KMS-11 (cell line): Measurements from ENCODE around the gene GPR32.

Experiments used
- H2AFZ ChIP-seq: fragments of 200-600 bp; sonication (generic); 2 replicates; pipeline ENCODE4 v1.6.1; 2016; ENCODE audit warnings: antibody characterized with exemption, mixed run types, low read depth
- H3K27ac ChIP-seq: fragments of 200-600 bp; sonication (generic); 2 replicates; pipeline ENCODE4 v1.6.1; 2016; ENCODE audit warnings: mild to moderate bottlenecking, mixed run types
- H3K27me3 ChIP-seq: fragments of 200-600 bp; sonication (generic); 2 replicates; pipeline ENCODE4 v1.6.1; 2017; ENCODE audit warnings: mild to moderate bottlenecking, low read depth, mixed run types, moderate library complexity; ENCODE audit not compliant: insufficient read depth
- H3K36me3 ChIP-seq: fragments of 200-600 bp; sonication (generic); 2 replicates; pipeline ENCODE4 v1.6.1; 2017; ENCODE audit warnings: mild to moderate bottlenecking, mixed run types; ENCODE audit not compliant: insufficient read depth
- H3K4me1 ChIP-seq: fragments of 200-600 bp; sonication (generic); 2 replicates; pipeline ENCODE4 v1.6.1; 2016; ENCODE audit warnings: mild to moderate bottlenecking, low read depth, mixed run types; ENCODE audit not compliant: poor library complexity, severe bottlenecking
- H3K4me2 ChIP-seq: fragments of 200-600 bp; sonication (generic); 2 replicates; pipeline ENCODE4 v1.7.0; 2016; ENCODE audit warnings: mild to moderate bottlenecking, mixed run types
- H3K4me3 ChIP-seq: fragments of 200-600 bp; sonication (generic); IDR thresholded peaks from 2 replicates; pipeline ENCODE4 v1.6.1; 2017; ENCODE audit warnings: low read depth, low read length, mixed read lengths; ENCODE audit not compliant: insufficient read depth
- H3K79me2 ChIP-seq: fragments of 200-600 bp; sonication (generic); 2 replicates; pipeline ENCODE4 v1.6.1; 2016; ENCODE audit warnings: low read depth, mixed run types; ENCODE audit not compliant: insufficient read depth
- H3K9ac ChIP-seq: fragments of 200-600 bp; sonication (generic); 2 replicates; pipeline ENCODE4 v1.6.1; 2016; ENCODE audit warnings: mild to moderate bottlenecking, mixed run types
- H4K20me1 ChIP-seq: fragments of 200-600 bp; sonication (generic); 2 replicates; pipeline ENCODE4 v1.6.1; 2016; ENCODE audit warnings: mild to moderate bottlenecking, mixed run types; ENCODE audit not compliant: insufficient read depth
- CTCF ChIP-seq: fragments of 200-600 bp; sonication (generic); conservative IDR thresholded peaks from 2 replicates; pipeline ENCODE4 v1.6.1; 2017; ENCODE audit warnings: low read depth, mild to moderate bottlenecking, antibody characterized with exemption, low read length, moderate library complexity, mixed read lengths

GPR32 gene

GRCh38 chr19:50725911-50726230 is 44.4 kb upstream of the GPR32 start:
- TF ChIP-seq CTCF = no peak
- Histone ChIP-seq H3K36me3 (no peaks in the 10 kb centered on the region), H3K4me2 (no peak overlapping the region), H3K27ac (no peak overlapping the region), H3K4me3 (no peak overlapping the region), H3K27me3 (peaks cover 3% of the 10 kb centered on the region; the same call in 1 of the 2 replicates), H4K20me1 (no peaks in the 10 kb centered on the region), H3K9ac (no peak overlapping the region), H2AFZ (no peak overlapping the region), H3K79me2 (no peaks in the 10 kb centered on the region), H3K4me1 (no peaks in the 10 kb centered on the region)

GRCh38 chr19:50728084-50728737 is 42.1 kb upstream of the GPR32 start:
- Histone ChIP-seq H4K20me1 (no peaks in the 10 kb centered on the region), H3K4me3 (no peak overlapping the region), H3K27me3 (peaks cover 11% of the 10 kb centered on the region; the same call in 1 of the 2 replicates), H3K27ac (no peak overlapping the region), H3K79me2 (no peaks in the 10 kb centered on the region), H2AFZ (no peak overlapping the region), H3K36me3 (no peaks in the 10 kb centered on the region), H3K9ac (no peak overlapping the region), H3K4me1 (no peaks in the 10 kb centered on the region), H3K4me2 (no peak overlapping the region)
- no peak for TF ChIP-seq CTCF

- peaks cover 26% of the 10 kb centered on the region; the same call in 1 of the 2 replicates for H3K27me3 ChIP-seq
- no peaks in the 10 kb centered on the region for H4K20me1 ChIP-seq
- H3K36me3 ChIP-seq = no peaks in the 10 kb centered on the region
Observed at GRCh38 chr19:50729894-50730293, 40.4 kb upstream of the GPR32 start.

GRCh38 chr19:50735869-50736268 is 34.4 kb upstream of the GPR32 start:
- Histone ChIP-seq H3K9ac (no peak overlapping the region), H4K20me1 (no peaks in the 10 kb centered on the region), H3K4me2 (no peak overlapping the region), H2AFZ (no peak overlapping the region), H3K4me3 (no peak overlapping the region), H3K27me3 (peaks cover 34% of the 10 kb centered on the region), H3K79me2 (no peaks in the 10 kb centered on the region), H3K27ac (no peak overlapping the region), H3K36me3 (no peaks in the 10 kb centered on the region), H3K4me1 (no peaks in the 10 kb centered on the region)
- no peak for TF ChIP-seq CTCF

More at GRCh38 chr19:50729894-50730293, 40.4 kb upstream of the GPR32 start:
- no peak for TF ChIP-seq CTCF
- H3K79me2 ChIP-seq = no peaks in the 10 kb centered on the region
- H3K9ac ChIP-seq = no peak overlapping the region
- no peak overlapping the region for H3K4me3 ChIP-seq
- H3K4me1 ChIP-seq = no peaks in the 10 kb centered on the region
- no peak overlapping the region for H3K27ac ChIP-seq
- no peak overlapping the region for H3K4me2 ChIP-seq
- no peak overlapping the region for H2AFZ ChIP-seq
